SKM-1 (cell line): ENCODE results near the gene ABCC2.
"Not testable (repeated sequence)": the region's sequence is repeated elsewhere in the genome, so short reads cannot be mapped to it uniquely, and the experiment has no call there.

Experiments
- DNase-seq: peaks from one replicate; lab custom pipeline; 2025; ENCODE audit not compliant: unreplicated experiment; lab: John Stamatoyannopoulos, UW

Gene ABCC2

GRCh38 chr10:99894613-99895012, 112.2 kb downstream of the ABCC2 start:
- no peak for DNase-seq

- not testable (repeated sequence) for DNase-seq
Observed at GRCh38 chr10:99895066-99895465, 112.6 kb downstream of the ABCC2 start.

- no peak for DNase-seq
Observed at GRCh38 chr10:99895867-99896266, 113.4 kb downstream of the ABCC2 start.
